Endothelial cell of umbilical vein (primary cell): ENCODE data around the gene NUDT17. TPM values are rescaled to one million over a fixed set of nuclear protein-coding genes. Genes with fewer than 3 reads are reported as not detected.

Experiments used
- BruUV-seq: library from RNA; stranded (reverse); fragments of 400-500 nt; replicated peaks from 2 replicates; lab custom pipeline; 2021; lab: Mats Ljungman, UMichigan
- CTCF ChIA-PET: fragments of 300-600, 350-600 bp; sonication (Branson Sonifier 250); formaldehyde crosslinking; loops from one replicate; lab custom pipeline; 2021; ENCODE audit warnings: antibody characterized with exemption, inconsistent platforms; lab: Charles Lee
- POLR2A ChIA-PET: fragments of 300-600, 350-600 bp; sonication (Branson Sonifier 250); formaldehyde crosslinking; loops from one replicate; lab custom pipeline; 2021; ENCODE audit warnings: antibody characterized with exemption, inconsistent platforms; lab: Charles Lee
- DNase-seq: peaks from one replicate; pipeline ENCODE4 v3.0.0-alpha.2; 2011; ENCODE audit warnings: low read depth, low spot score
- FAIRE-seq: peaks from 2 replicates; lab custom pipeline; 2011; peaks lifted over from hg19 to GRCh38; lab: Jason Lieb, UNC
- H2AFZ ChIP-seq: 2 replicates; pipeline ENCODE4 v1.6.0; 2012; ENCODE audit warnings: low read depth, low read length, control low read depth, inconsistent platforms
- H3K27ac ChIP-seq: 2 replicates; pipeline ENCODE4 v1.5.1; 2011; ENCODE audit warnings: low read depth, mild to moderate bottlenecking, control low read depth, low read length, moderate library complexity; ENCODE audit not compliant: insufficient read depth
- H3K27me3 ChIP-seq, 2 experiments: 2 replicates each; pipeline versions ENCODE4 v1.6.0 to v1.6.1; 2011; ENCODE audit warnings: low read length in 2 of 2, mixed read lengths in 1 of 2; ENCODE audit not compliant: control insufficient read depth in 2 of 2, insufficient read depth in 2 of 2
- H3K36me3 ChIP-seq, 2 experiments: 2 replicates in 1 of 2; 3 replicates in 1 of 2; pipeline ENCODE4 v1.5.1; 2011; ENCODE audit warnings: low read length in 2 of 2, mild to moderate bottlenecking in 1 of 2, moderate library complexity in 1 of 2; ENCODE audit not compliant: control insufficient read depth in 2 of 2, insufficient read depth in 2 of 2; ENCODE audit errors: extremely low read depth in 1 of 2
- H3K4me1 ChIP-seq: 3 replicates; pipeline ENCODE4 v1.5.1; 2011; ENCODE audit warnings: mild to moderate bottlenecking, low read length; ENCODE audit not compliant: control insufficient read depth, insufficient read depth; ENCODE audit errors: extremely low read depth
- H3K4me2 ChIP-seq: 2 replicates; pipeline ENCODE4 v1.6.1; 2011; ENCODE audit warnings: low read length, control low read depth, mixed read lengths; ENCODE audit not compliant: insufficient read depth
- H3K4me3 ChIP-seq, 3 experiments: fragments of 200-600 bp in 1 of 3; sonication (generic), shearing (Covaris generic) in 1 of 3; replicated peaks in 1 of 3; 2 replicates each; pipeline ENCODE4 v1.5.1; 2011 to 2016; ENCODE audit warnings: control low read depth in 3 of 3, low read length in 3 of 3, mild to moderate bottlenecking in 2 of 3, inconsistent platforms in 1 of 3, low read depth in 1 of 3, moderate library complexity in 1 of 3; ENCODE audit not compliant: insufficient read depth in 1 of 3
- H3K79me2 ChIP-seq: 2 replicates; pipeline ENCODE4 v1.6.0; 2012; ENCODE audit warnings: low read length, inconsistent platforms; ENCODE audit not compliant: control insufficient read depth, insufficient read depth
- H3K9ac ChIP-seq: replicated peaks from 2 replicates; pipeline ENCODE3; 2011; ENCODE audit warnings: low read length, control low read depth; ENCODE audit not compliant: insufficient read depth; ENCODE audit errors: extremely low read depth
- H3K9me1 ChIP-seq: replicated peaks from 3 replicates; pipeline ENCODE4 v1.6.0; 2011; ENCODE audit warnings: mild to moderate bottlenecking, low read length; ENCODE audit not compliant: control insufficient read depth, insufficient read depth; ENCODE audit errors: extremely low read depth
- H3K9me3 ChIP-seq: replicated peaks from 2 replicates; pipeline ENCODE4 v1.5.1; 2012; ENCODE audit warnings: low read length, inconsistent platforms; ENCODE audit not compliant: control insufficient read depth, insufficient read depth
- H4K20me1 ChIP-seq: replicated peaks from 2 replicates; pipeline ENCODE3; 2011; ENCODE audit warnings: mild to moderate bottlenecking, low read length; ENCODE audit not compliant: control insufficient read depth, insufficient read depth; ENCODE audit errors: extremely low read depth
- CTCF ChIP-seq, 2 donors: IDR thresholded peaks; 1 replicate in 1 of 2; 2 replicates in 1 of 2; pipeline ENCODE4 v1.5.1; 2011; ENCODE audit warnings: low read length in 2 of 2, mild to moderate bottlenecking in 2 of 2, moderate library complexity in 2 of 2, control low read depth in 1 of 2, inconsistent platforms in 1 of 2, low read depth in 1 of 2; ENCODE audit not compliant: insufficient read depth in 1 of 2; ENCODE audit errors: extremely low read depth in 1 of 2
- EZH2 ChIP-seq: IDR thresholded peaks from 2 replicates; pipeline ENCODE4 v1.6.1; 2012; ENCODE audit warnings: borderline replicate concordance, low read depth, mild to moderate bottlenecking, moderate library complexity, low read length, inconsistent platforms; ENCODE audit not compliant: severe bottlenecking
- FOS ChIP-seq: IDR thresholded peaks from 2 replicates; pipeline ENCODE4 v1.6.1; 2011; ENCODE audit warnings: mild to moderate bottlenecking, low read length, moderate library complexity, borderline replicate concordance; ENCODE audit not compliant: insufficient read depth
- GATA2 ChIP-seq: IDR thresholded peaks from 2 replicates; pipeline ENCODE4 v1.7.0; 2011; ENCODE audit warnings: low read depth, mild to moderate bottlenecking, moderate library complexity, mixed read lengths, low read length; ENCODE audit not compliant: insufficient read length, insufficient read depth
- JUN ChIP-seq: IDR thresholded peaks from 2 replicates; pipeline ENCODE4 v1.6.1; 2011; ENCODE audit warnings: borderline replicate concordance, low read depth; ENCODE audit not compliant: insufficient read length, insufficient read depth
- MAX ChIP-seq: IDR thresholded peaks from 2 replicates; pipeline ENCODE4 v1.6.1; 2011; ENCODE audit not compliant: insufficient read depth, insufficient read length
- MYC ChIP-seq: IDR thresholded peaks from one replicate; pipeline ENCODE4 v1.6.1; 2011; ENCODE audit warnings: mild to moderate bottlenecking, low read depth, low read length
- POLR2A ChIP-seq: IDR thresholded peaks from 2 replicates; pipeline ENCODE4 v1.6.1; 2012; ENCODE audit warnings: low read depth, mild to moderate bottlenecking, control low read depth, low read length
- POLR2AphosphoS5 ChIP-seq: IDR thresholded peaks from 2 replicates; pipeline ENCODE4 v1.6.1; 2012; ENCODE audit warnings: low read depth, mild to moderate bottlenecking, control low read depth, low read length, moderate library complexity; ENCODE audit not compliant: insufficient read depth
- dilution Hi-C: fragments of 300-500 bp; cut with MboI; formaldehyde crosslinking; loops from one replicate; pipeline ENCODE4 v1.15.0; 2019; ENCODE audit warnings: low sequenced_read_pairs; ENCODE audit not compliant: extremely low pct_ligation_motif_present
- intact Hi-C: fragments of 100-400 bp; cut with micrococcal nuclease; formaldehyde crosslinking; loops from one replicate; pipeline ENCODE4 v1.10.0; 2022
- polyA plus RNA-seq, 4 experiments: library from polyadenylated mRNA; depleted of rRNA in 3 of 4; stranded (reverse) in 3 of 4; unstranded in 1 of 4; fragments of >200 nt; gene quantifications; 2 replicates each; pipeline versions ENCODE4 v1.2.1 to v1.2.3, GENCODE V29; 2011 to 2012; ENCODE audit warnings: missing spikeins in 1 of 4
- total RNA-seq: library from RNA; stranded (reverse); gene quantifications from 2 replicates; pipeline ENCODE4 v1.2.3, GENCODE V29; 2021

NUDT17 gene
- total and polyA plus RNA-seq, 2 donors (not counting 3 experiments of a cell fraction or from before 2014, with no cell fraction given): 3.6 to 9.0 TPM

- Histone ChIP-seq H3K79me2 (no peaks in the 10 kb centered on the region), H2AFZ (no peak overlapping the region), H3K9ac (no peak overlapping the region), H3K27ac (no peak overlapping the region), H3K4me2 (no peak overlapping the region), H3K9me3 (no peaks in the 10 kb centered on the region), H3K9me1 (no peaks in the 10 kb centered on the region), H3K4me3 (no peak overlapping the region), H4K20me1 (no peaks in the 10 kb centered on the region), H3K36me3 (no peaks in the 10 kb centered on the region), H3K27me3 (peaks cover 2 to 3% of the 10 kb centered on the region in 2 experiments), H3K4me1 (no peaks in the 10 kb centered on the region)
- FAIRE-seq (no peak), DNase-seq (no peak)
- CTCF ChIA-PET: interaction anchor here (1.0 to 3.6 kb wide), 6 partner anchors 9 to 33 kb away, joined by 3 to 16 read pairs (median 4); partner anchors contain the start of gene NUDT17
- BruUV-seq: no TSS peak
- dilution Hi-C loops (no loop called here), intact Hi-C loops (no loop called here)
- no peak for TF ChIP-seq MYC
- no peak for TF ChIP-seq EZH2
- no peak for TF ChIP-seq CTCF (IDR thresholded peaks at IDR 0.05; ENCODE audit: extremely low read depth in 1 of 2, insufficient read depth in 1 of 2, low read depth in 1 of 2, low read length in 2 of 2)
- no peak for TF ChIP-seq FOS
- TF ChIP-seq POLR2A: no peak
- no peak for TF ChIP-seq MAX
- no peak for TF ChIP-seq GATA2
- no peak for TF ChIP-seq JUN
- no peak for TF ChIP-seq POLR2AphosphoS5
- POLR2A ChIA-PET: interaction anchor here (0.5 kb wide), 1 partner anchor 67 kb away, joined by 4 read pairs; no protein-coding TSS in a partner anchor
Measured at GRCh38 chr1:145878724-145879123, 33.3 kb downstream of the NUDT17 start.
